Stomach (tissue), 4 donors: ENCODE data around the gene CEP70.

Experiments used
- CTCF ChIP-seq, 7 experiments: fragments of 450-650 bp in 4 of 7; fragments of 200-600 bp in 3 of 7; sonication (generic) in 3 of 7; IDR thresholded peaks; one replicate each; pipeline ENCODE4 v1.5.1; 2016 to 2019; ENCODE audit warnings: antibody characterized with exemption in 7 of 7, control low read depth in 2 of 7, mild to moderate bottlenecking in 1 of 7
- POLR2A ChIP-seq, 4 donors: fragments of 450-650 bp; IDR thresholded peaks; one replicate each; pipeline ENCODE4 v1.6.1; 2016; ENCODE audit warnings: antibody characterized with exemption in 4 of 4, control low read depth in 2 of 4, mild to moderate bottlenecking in 1 of 4, moderate library complexity in 1 of 4

GRCh38 chr3:138539352-138539751, 54.7 kb downstream of the CEP70 start:
- no peak for TF ChIP-seq CTCF (IDR thresholded peaks at IDR 0.05)
- no peak for TF ChIP-seq POLR2A (IDR thresholded peaks at IDR 0.05)
